Activated T-cell treated with anti-CD3 and anti-CD28 coated beads, Interleukin-2, amount 50 U/mL, for 72 hours (primary cell): ENCODE data around the gene BPIFB4. TPM values are rescaled to one million over a fixed set of nuclear protein-coding genes. Genes with fewer than 3 reads are reported as not detected.

Experiments used
- ATAC-seq, 2 donors: fragments of 150-1000 bp; cut with Tn5 transposase; replicated peaks in 1 of 2; 2 replicates each; pipeline ENCODE4 v1.10.0; 2021; ENCODE audit warnings: moderate library complexity in 2 of 2, mild to moderate bottlenecking in 1 of 2
- DNase-seq, 2 donors: peaks; one replicate each; pipeline ENCODE4 v3.0.0; 2021 to 2022; ENCODE audit warnings: mixed read lengths in 1 of 2
- H3K27ac Mint-ChIP-seq: one replicate; pipeline ENCODE4 v1.8.0; 2022; ENCODE audit warnings: mild to moderate bottlenecking, moderate library complexity, mixed read lengths
- H3K27me3 Mint-ChIP-seq: one replicate; pipeline ENCODE4 v1.8.0; 2022; ENCODE audit warnings: low read depth, mixed read lengths
- H3K36me3 Mint-ChIP-seq, 2 donors: one replicate each; pipeline ENCODE4 v1.8.0; 2022; ENCODE audit warnings: mixed read lengths in 2 of 2, mild to moderate bottlenecking in 1 of 2; ENCODE audit not compliant: insufficient read depth in 2 of 2
- H3K4me1 Mint-ChIP-seq: one replicate; pipeline ENCODE4 v1.8.0; 2022; ENCODE audit warnings: low read depth, mixed read lengths
- H3K4me3 Mint-ChIP-seq, 2 donors: one replicate each; pipeline ENCODE4 v1.8.0; 2022; ENCODE audit warnings: mild to moderate bottlenecking in 2 of 2, mixed read lengths in 2 of 2, moderate library complexity in 2 of 2
- H3K9me3 Mint-ChIP-seq, 2 donors: one replicate each; pipeline ENCODE4 v1.8.0; 2022; ENCODE audit warnings: mixed read lengths in 2 of 2
- total RNA-seq, 2 donors: library from RNA; stranded (reverse); gene quantifications; one replicate each; pipeline ENCODE4 v1.2.3, GENCODE V29; 2022

Gene BPIFB4
- total RNA-seq, 2 donors from 2014 or later, result not detected

GRCh38 chr20:33139467-33139866 is 60.0 kb downstream of the BPIFB4 start:
- ATAC-seq (no peak), DNase-seq (no peak)
- Mint-ChIP-seq H3K36me3 (no peaks in the 10 kb centered on the region), H3K9me3 (no peaks in the 10 kb centered on the region), H3K27me3 (peaks cover 12% of the 10 kb centered on the region), H3K4me1 (no peaks in the 10 kb centered on the region), H3K27ac (no peak overlapping the region), H3K4me3 (no peak overlapping the region)

- Mint-ChIP-seq H3K27ac (no peak overlapping the region), H3K9me3 (no peaks in the 10 kb centered on the region), H3K27me3 (peaks cover 37% of the 10 kb centered on the region), H3K4me1 (no peaks in the 10 kb centered on the region), H3K36me3 (peaks cover 0 to 2% of the 10 kb centered on the region in 2 donors), H3K4me3 (no peak overlapping the region)
- DNase-seq (no peak), ATAC-seq (no peak)
Observed at GRCh38 chr20:33145521-33145920, 66.1 kb downstream of the BPIFB4 start.

- no peaks in the 10 kb centered on the region for H3K9me3 Mint-ChIP-seq
- no peak overlapping the region for H3K27ac Mint-ChIP-seq
- DNase-seq (no peak), ATAC-seq (no peak)
- H3K36me3 Mint-ChIP-seq, result peaks cover 0 to 2% of the 10 kb centered on the region in 2 donors
- no peak overlapping the region for H3K4me3 Mint-ChIP-seq
- H3K4me1 Mint-ChIP-seq, result no peaks in the 10 kb centered on the region
- peaks cover 37% of the 10 kb centered on the region for H3K27me3 Mint-ChIP-seq
Observed at GRCh38 chr20:33147299-33147698, 67.9 kb downstream of the BPIFB4 start.

GRCh38 chr20:33148040-33148439 is 68.6 kb downstream of the BPIFB4 start:
- no peak overlapping the region for H3K27ac Mint-ChIP-seq
- DNase-seq (no peak), ATAC-seq (no peak)
- H3K27me3 Mint-ChIP-seq, result peaks cover 40% of the 10 kb centered on the region
- no peaks in the 10 kb centered on the region for H3K4me1 Mint-ChIP-seq
- H3K4me3 Mint-ChIP-seq, result no peak overlapping the region
- peaks cover 0 to 2% of the 10 kb centered on the region in 2 donors for H3K36me3 Mint-ChIP-seq
- no peaks in the 10 kb centered on the region for H3K9me3 Mint-ChIP-seq

- peaks cover 24% of the 10 kb centered on the region for H3K27me3 Mint-ChIP-seq
- no peak overlapping the region for H3K4me3 Mint-ChIP-seq
- DNase-seq (no peak), ATAC-seq (no peak)
- H3K4me1 Mint-ChIP-seq, result no peaks in the 10 kb centered on the region
- H3K9me3 Mint-ChIP-seq, result no peaks in the 10 kb centered on the region
- H3K27ac Mint-ChIP-seq, result no peak overlapping the region
- H3K36me3 Mint-ChIP-seq, result no peaks in the 10 kb centered on the region
Observed at GRCh38 chr20:33154252-33154651, 74.8 kb downstream of the BPIFB4 start.

GRCh38 chr20:33158637-33159385 is 79.4 kb downstream of the BPIFB4 start:
- Mint-ChIP-seq H3K4me1 (no peaks in the 10 kb centered on the region), H3K27me3 (peaks cover 9% of the 10 kb centered on the region), H3K27ac (no peak overlapping the region), H3K4me3 (no peak overlapping the region), H3K36me3 (no peaks in the 10 kb centered on the region), H3K9me3 (no peaks in the 10 kb centered on the region)
- no peak for ATAC-seq
- no peak for DNase-seq

- Mint-ChIP-seq H3K4me3 (no peak overlapping the region), H3K27ac (no peak overlapping the region), H3K9me3 (no peaks in the 10 kb centered on the region), H3K4me1 (no peaks in the 10 kb centered on the region), H3K36me3 (no peaks in the 10 kb centered on the region), H3K27me3 (peaks cover under 1% of the 10 kb centered on the region)
- no peak for ATAC-seq
- no peak for DNase-seq
Observed at GRCh38 chr20:33159713-33160112, 80.3 kb downstream of the BPIFB4 start.

GRCh38 chr20:33160681-33161080 is 81.2 kb downstream of the BPIFB4 start:
- Mint-ChIP-seq H3K27ac (no peak overlapping the region), H3K27me3 (no peaks in the 10 kb centered on the region), H3K9me3 (no peaks in the 10 kb centered on the region), H3K36me3 (no peaks in the 10 kb centered on the region), H3K4me3 (no peak overlapping the region), H3K4me1 (no peaks in the 10 kb centered on the region)
- DNase-seq (no peak), ATAC-seq (no peak)

Other genes starting within 250 kb of the BPIFB4 start
- 1 to 10 TPM; 1.7 to 2.7 TPM for gene EFCAB8, start 220.7 kb upstream of the BPIFB4 start, total RNA-seq
- gene SUN5, start 75.2 kb upstream of the BPIFB4 start, total RNA-seq, result not detected
- not detected for gene BPIFB2, start 71.9 kb upstream of the BPIFB4 start, total RNA-seq
- not detected for gene BPIFB6, start 48.0 kb upstream of the BPIFB4 start, total RNA-seq
- gene BPIFB3, start 25.7 kb upstream of the BPIFB4 start, total RNA-seq, result not detected
- gene BPIFA2, start 88.5 kb downstream of the BPIFB4 start, total RNA-seq, result not detected
- gene BPIFA3, start 137.7 kb downstream of the BPIFB4 start, total RNA-seq, result not detected
- not detected for gene BPIFA1, start 156.4 kb downstream of the BPIFB4 start, total RNA-seq
- gene BPIFB1, start 203.6 kb downstream of the BPIFB4 start, total RNA-seq, result not detected